Right ventricle myocardium superior (tissue), 1 donor: ENCODE measurements around the gene SPNS1. TPM values are rescaled to one million over a fixed set of nuclear protein-coding genes. Genes with fewer than 3 reads are reported as not detected.
"Not testable (repeated sequence)": the region's sequence is repeated elsewhere in the genome, so short reads cannot be mapped to it uniquely, and the experiment has no call there.

ENCODE experiments used
- ATAC-seq: fragments of 200-7000 bp; cut with Tn5 transposase; one replicate; pipeline ENCODE4 v1.9.1; 2020; ENCODE audit warnings: mild to moderate bottlenecking; ENCODE audit not compliant: poor library complexity
- DNase-seq: peaks from one replicate; pipeline ENCODE4 v3.0.0-alpha.2; 2020
- intact Hi-C: fragments of 100-400 bp; cut with DNase I; formaldehyde crosslinking; loops from one replicate; pipeline ENCODE4 v1.11.2; 2022
- total RNA-seq: library from RNA; stranded (reverse); fragmentation: NEBNext Ultra II Directional; extraction: Animal tissue kit (Norgen Biotek cat#: 25700); gene quantifications from one replicate; pipeline ENCODE4 v1.2.1, GENCODE V29; 2021
- donor health status: DM: no; HTN: yes; CAD: no; lungs with severe emphysema.

The SPNS1 gene
- total RNA-seq, 1 donor from 2014 or later, result 15.3 TPM

- intact Hi-C loops, result no loop called here
- DNase-seq, result no peak
- no peak for ATAC-seq
Measured at GRCh38 chr16:28985211-28986041, 10.8 kb downstream of the SPNS1 start.

DNA sequence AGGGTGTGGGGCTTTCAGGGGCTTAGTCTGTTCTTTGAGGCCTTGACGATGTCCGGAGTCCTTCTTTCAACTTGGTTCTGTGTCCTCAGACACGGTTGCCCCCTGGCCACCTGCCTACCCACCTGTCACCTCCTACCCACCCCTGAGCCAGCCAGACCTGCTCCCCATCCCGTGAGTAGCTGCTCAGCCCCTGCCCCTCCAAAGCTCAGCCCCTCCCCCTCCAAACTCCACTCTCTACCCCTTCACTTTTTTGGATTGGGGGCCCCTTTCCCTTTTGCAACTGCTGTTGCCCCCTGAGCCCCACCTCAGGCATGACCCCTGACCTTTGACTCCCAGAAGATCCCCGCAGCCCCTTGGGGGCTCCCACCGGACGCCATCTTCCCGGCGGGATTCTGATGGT lies 11.5 kb downstream of the SPNS1 start:
- ATAC-seq (no peak), DNase-seq (no peak)
- intact Hi-C loops, result no loop called here

- ATAC-seq, result no peak
- DNase-seq, result no peak
- intact Hi-C loops, result no loop called here
Measured at GRCh38 chr16:28986492-28986891, 11.9 kb downstream of the SPNS1 start.

GRCh38 chr16:28987170-28987853 lies 12.7 kb downstream of the SPNS1 start:
- ATAC-seq, result no peak
- intact Hi-C loops, result no loop called here
- DNase-seq, result no peak

GRCh38 chr16:28989363-28989762 lies 14.8 kb downstream of the SPNS1 start:
- intact Hi-C loops, result no loop called here
- ATAC-seq (no peak), DNase-seq (no peak)

- ATAC-seq, result no peak
- DNase-seq, result no peak
- intact Hi-C loops, result no loop called here
Measured at GRCh38 chr16:28990375-28991040, 15.9 kb downstream of the SPNS1 start.

GRCh38 chr16:28991687-28992086 lies 17.1 kb downstream of the SPNS1 start:
- ATAC-seq (no peak), DNase-seq (no peak)
- intact Hi-C loops, result no loop called here

- no peak for DNase-seq
- no peak for ATAC-seq
- intact Hi-C loops, result no loop called here
Measured at GRCh38 chr16:28992496-28992895, 17.9 kb downstream of the SPNS1 start.

- no peak for ATAC-seq
Measured at GRCh38 chr16:28998837-28999236, 24.3 kb downstream of the SPNS1 start.

DNA sequence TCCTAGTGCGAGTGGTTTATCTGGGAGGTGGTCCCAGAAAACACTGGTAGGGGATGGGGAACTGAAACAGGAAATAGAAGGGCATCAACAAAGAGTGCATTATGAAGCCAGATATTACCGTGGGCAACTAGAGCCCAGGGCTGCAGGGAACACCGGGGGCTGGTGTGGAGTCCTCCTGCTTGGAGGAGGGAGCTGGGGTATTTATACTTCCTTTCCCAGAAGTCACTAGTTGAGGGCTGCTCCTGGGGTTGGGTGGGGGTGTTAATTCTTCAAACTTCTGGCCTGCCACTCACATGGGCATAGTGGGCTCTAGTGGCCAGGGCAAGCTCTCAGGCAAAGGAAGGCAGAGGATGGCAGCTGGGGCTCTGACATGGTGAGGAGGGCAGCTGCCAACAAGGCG lies 25.0 kb downstream of the SPNS1 start:
- DNase-seq (no peak), ATAC-seq (no peak)
- intact Hi-C loops, result no loop called here

More at GRCh38 chr16:28998837-28999236, 24.3 kb downstream of the SPNS1 start:
- no peak for DNase-seq
- intact Hi-C loops, result no loop called here

DNA sequence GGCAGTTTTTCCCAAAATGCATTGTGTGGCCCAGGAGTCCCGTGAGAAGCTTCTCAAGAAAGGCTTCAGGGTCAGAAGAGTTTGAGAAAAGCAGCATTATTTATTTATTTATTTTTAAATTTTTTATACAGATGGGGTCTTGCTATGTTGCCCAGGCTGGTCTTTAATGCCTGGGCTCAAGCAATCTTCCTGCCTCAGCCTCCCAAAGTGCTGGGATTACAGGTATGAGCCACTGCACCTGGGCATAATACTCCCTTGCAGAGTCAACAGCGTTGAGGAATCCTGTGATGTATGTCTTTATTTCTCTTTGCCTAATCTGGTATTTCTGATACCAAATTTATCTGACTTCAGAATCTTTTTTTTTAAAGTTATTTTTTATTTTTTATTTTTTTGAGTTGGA lies 25.4 kb downstream of the SPNS1 start:
- DNase-seq, result no peak
- intact Hi-C loops, result no loop called here
- ATAC-seq, result no peak

GRCh38 chr16:29004496-29005139 lies 30.0 kb downstream of the SPNS1 start:
- DNase-seq, intact Hi-C loops, ATAC-seq: not testable (repeated sequence)

DNA sequence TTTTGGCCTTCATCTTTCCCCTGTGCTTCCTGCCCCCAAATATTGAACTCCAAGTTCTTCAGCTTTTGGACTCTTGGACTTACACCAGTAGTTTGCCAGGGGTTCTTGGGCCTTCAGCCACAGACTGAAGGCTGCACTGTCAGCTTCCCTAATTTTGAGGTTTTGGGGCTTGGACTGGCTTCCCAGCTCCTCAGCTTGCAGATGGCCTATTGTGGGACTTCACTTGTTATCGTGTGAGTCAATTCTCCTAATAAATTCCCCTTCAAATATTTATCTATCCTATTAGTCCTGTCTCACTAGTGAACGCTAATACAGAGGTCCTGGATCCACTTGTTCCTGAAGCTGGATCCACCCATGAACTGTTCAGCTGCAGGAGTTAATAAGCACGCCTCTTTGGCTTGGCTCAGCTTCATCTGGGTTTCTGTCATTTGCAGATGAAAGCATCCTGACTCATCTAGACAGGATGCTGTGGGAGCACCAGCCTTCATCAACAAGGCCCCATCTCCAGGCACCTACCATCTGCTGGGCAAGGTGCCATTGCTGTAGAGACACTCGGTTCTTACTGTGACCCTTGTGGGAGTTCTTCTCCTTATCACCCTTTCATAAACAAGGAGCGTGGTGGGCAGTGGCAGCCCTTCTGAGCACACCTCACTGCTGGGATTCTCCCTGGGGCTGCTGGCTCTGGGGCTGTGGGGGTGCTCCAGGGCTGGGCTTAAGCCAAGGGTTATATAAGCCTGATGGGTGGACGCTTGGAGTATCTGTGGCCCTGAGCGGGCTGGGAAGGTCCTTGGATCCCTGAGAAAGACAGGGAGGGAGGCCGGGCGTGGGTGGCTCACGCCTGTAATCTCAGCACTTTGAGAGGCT lies 33.4 kb downstream of the SPNS1 start:
- DNase-seq (no peak), ATAC-seq (no peak)
- intact Hi-C loops, result no loop called here

GRCh38 chr16:29009050-29009837 lies 34.7 kb downstream of the SPNS1 start:
- ATAC-seq (no peak), DNase-seq (no peak)
- intact Hi-C loops, result no loop called here

DNA sequence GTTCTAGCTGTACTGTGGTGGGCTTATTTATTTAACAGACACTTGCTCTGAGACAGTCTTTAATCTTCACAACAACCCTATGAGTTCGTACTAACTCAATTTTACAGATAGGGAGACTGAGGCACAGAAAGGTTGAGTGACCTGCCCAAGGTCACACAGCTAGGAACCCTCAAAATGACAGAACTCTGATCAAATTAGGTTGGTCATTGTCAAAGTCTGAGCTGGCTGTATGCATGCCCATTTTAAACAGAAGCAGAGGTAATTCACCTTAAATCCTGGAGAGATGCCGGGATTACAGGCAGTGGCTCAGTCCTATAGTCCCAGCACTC lies 35.2 kb downstream of the SPNS1 start:
- intact Hi-C loops, result no loop called here
- no peak for ATAC-seq
- no peak for DNase-seq

- DNase-seq (no peak), ATAC-seq (no peak)
- intact Hi-C loops, result no loop called here
Measured at GRCh38 chr16:29011112-29011511, 36.5 kb downstream of the SPNS1 start.

DNA sequence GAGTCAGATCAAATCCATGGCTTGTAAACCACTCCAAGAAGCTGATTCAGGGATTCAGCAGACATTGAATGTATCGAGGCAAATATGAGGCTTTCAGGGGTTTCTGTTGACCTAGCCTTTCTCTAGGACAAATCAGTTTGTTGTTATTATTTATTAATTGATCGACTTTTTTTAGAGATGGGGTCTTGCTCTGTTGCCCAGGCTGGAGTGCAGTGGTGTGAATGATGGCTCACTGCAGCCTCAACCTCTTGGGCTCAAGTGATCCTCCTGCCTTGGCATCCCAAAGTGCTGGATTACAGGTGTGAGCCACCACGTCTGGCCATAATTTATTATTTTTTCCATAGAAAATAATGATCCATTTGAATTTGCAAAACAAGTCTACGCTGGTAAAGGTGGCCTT lies 37.3 kb downstream of the SPNS1 start:
- intact Hi-C loops, result no loop called here
- DNase-seq, result no peak
- ATAC-seq, result no peak
